ENCODE results near the gene TNNT1.

TNNT1 gene

DNA sequence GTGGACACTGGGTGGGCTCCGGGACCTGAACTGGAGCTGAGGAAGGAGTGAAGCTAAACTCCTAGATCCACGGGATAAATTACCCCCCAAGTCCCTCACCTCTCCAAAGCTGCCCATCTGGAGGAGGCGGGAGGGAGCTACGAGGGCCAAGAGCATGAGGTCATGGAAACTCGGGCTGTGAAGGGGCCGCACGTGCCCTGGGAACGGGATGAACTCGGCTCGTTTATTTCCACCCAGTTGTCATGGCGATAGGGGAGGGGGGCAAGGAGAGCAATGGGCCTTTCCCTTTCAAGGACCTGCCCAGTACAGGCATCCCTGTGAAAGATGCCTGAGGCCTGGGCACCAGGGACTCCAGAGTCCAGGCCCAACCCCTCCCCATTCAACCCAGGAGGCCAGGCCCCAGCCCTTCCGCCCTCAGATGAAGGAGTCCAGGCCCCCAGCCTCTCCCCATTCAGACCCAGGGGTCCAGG, 35.4 kb downstream of the TNNT1 start (continued):
- TF ChIP-seq, protein P1, sequence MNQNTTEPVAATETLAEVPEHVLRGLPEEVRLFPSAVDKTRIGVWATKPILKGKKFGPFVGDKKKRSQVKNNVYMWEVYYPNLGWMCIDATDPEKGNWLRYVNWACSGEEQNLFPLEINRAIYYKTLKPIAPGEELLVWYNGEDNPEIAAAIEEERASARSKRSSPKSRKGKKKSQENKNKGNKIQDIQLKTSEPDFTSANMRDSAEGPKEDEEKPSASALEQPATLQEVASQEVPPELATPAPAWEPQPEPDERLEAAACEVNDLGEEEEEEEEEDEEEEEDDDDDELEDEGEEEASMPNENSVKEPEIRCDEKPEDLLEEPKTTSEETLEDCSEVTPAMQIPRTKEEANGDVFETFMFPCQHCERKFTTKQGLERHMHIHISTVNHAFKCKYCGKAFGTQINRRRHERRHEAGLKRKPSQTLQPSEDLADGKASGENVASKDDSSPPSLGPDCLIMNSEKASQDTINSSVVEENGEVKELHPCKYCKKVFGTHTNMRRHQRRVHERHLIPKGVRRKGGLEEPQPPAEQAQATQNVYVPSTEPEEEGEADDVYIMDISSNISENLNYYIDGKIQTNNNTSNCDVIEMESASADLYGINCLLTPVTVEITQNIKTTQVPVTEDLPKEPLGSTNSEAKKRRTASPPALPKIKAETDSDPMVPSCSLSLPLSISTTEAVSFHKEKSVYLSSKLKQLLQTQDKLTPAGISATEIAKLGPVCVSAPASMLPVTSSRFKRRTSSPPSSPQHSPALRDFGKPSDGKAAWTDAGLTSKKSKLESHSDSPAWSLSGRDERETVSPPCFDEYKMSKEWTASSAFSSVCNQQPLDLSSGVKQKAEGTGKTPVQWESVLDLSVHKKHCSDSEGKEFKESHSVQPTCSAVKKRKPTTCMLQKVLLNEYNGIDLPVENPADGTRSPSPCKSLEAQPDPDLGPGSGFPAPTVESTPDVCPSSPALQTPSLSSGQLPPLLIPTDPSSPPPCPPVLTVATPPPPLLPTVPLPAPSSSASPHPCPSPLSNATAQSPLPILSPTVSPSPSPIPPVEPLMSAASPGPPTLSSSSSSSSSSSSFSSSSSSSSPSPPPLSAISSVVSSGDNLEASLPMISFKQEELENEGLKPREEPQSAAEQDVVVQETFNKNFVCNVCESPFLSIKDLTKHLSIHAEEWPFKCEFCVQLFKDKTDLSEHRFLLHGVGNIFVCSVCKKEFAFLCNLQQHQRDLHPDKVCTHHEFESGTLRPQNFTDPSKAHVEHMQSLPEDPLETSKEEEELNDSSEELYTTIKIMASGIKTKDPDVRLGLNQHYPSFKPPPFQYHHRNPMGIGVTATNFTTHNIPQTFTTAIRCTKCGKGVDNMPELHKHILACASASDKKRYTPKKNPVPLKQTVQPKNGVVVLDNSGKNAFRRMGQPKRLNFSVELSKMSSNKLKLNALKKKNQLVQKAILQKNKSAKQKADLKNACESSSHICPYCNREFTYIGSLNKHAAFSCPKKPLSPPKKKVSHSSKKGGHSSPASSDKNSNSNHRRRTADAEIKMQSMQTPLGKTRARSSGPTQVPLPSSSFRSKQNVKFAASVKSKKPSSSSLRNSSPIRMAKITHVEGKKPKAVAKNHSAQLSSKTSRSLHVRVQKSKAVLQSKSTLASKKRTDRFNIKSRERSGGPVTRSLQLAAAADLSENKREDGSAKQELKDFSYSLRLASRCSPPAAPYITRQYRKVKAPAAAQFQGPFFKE (tag by site-specific recombination; IDR thresholded peaks at IDR 0.05; ENCODE audit: borderline replicate concordance), result no peak
- TF ChIP-seq, protein P2, sequence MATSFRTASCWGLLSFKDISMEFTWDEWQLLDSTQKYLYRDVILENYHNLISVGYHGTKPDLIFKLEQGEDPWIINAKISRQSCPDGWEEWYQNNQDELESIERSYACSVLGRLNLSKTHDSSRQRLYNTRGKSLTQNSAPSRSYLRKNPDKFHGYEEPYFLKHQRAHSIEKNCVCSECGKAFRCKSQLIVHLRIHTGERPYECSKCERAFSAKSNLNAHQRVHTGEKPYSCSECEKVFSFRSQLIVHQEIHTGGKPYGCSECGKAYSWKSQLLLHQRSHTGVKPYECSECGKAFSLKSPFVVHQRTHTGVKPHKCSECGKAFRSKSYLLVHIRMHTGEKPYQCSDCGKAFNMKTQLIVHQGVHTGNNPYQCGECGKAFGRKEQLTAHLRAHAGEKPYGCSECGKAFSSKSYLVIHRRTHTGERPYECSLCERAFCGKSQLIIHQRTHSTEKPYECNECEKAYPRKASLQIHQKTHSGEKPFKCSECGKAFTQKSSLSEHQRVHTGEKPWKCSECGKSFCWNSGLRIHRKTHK (tag by site-specific recombination; IDR thresholded peaks at IDR 0.05), result no peak
- TF ChIP-seq ZNF366 (tag by site-specific recombination; conservative IDR thresholded peaks at IDR 0.05) (peak; percentile 31; the same call in 1 of the 2 replicates), ZNF843 (tag by site-specific recombination; IDR thresholded peaks at IDR 0.05) (no peak), YY1 (tag by site-specific recombination; IDR thresholded peaks at IDR 0.05) (no peak), ZXDB (tag by site-specific recombination; IDR thresholded peaks at IDR 0.05) (peak; percentile 71), ZNF555 (tag by site-specific recombination; conservative IDR thresholded peaks at IDR 0.05) (no peak), ZNF571 (tag by site-specific recombination; IDR thresholded peaks at IDR 0.05) (no peak), ZNF350 (tag by site-specific recombination; IDR thresholded peaks at IDR 0.05) (no peak), ZBTB1 (tag by site-specific recombination; IDR thresholded peaks at IDR 0.05) (no peak), SETDB1 (IDR thresholded peaks at IDR 0.05; ENCODE audit: insufficient read length, low read length) (no peak), KLF9 (tag by site-specific recombination; IDR thresholded peaks at IDR 0.05; ENCODE audit: low read depth) (no peak), HOXC10 (CRISPR knock-in tag; IDR thresholded peaks at IDR 0.05) (no peak), ZNF274 (IDR thresholded peaks at IDR 0.05; ENCODE audit: low read length) (no peak), ZNF274 (tag by site-specific recombination; IDR thresholded peaks at IDR 0.05; ENCODE audit: borderline replicate concordance) (no peak), ZSCAN16 (tag by site-specific recombination; IDR thresholded peaks at IDR 0.05) (no peak)
- TF ChIP-seq, protein P3, sequence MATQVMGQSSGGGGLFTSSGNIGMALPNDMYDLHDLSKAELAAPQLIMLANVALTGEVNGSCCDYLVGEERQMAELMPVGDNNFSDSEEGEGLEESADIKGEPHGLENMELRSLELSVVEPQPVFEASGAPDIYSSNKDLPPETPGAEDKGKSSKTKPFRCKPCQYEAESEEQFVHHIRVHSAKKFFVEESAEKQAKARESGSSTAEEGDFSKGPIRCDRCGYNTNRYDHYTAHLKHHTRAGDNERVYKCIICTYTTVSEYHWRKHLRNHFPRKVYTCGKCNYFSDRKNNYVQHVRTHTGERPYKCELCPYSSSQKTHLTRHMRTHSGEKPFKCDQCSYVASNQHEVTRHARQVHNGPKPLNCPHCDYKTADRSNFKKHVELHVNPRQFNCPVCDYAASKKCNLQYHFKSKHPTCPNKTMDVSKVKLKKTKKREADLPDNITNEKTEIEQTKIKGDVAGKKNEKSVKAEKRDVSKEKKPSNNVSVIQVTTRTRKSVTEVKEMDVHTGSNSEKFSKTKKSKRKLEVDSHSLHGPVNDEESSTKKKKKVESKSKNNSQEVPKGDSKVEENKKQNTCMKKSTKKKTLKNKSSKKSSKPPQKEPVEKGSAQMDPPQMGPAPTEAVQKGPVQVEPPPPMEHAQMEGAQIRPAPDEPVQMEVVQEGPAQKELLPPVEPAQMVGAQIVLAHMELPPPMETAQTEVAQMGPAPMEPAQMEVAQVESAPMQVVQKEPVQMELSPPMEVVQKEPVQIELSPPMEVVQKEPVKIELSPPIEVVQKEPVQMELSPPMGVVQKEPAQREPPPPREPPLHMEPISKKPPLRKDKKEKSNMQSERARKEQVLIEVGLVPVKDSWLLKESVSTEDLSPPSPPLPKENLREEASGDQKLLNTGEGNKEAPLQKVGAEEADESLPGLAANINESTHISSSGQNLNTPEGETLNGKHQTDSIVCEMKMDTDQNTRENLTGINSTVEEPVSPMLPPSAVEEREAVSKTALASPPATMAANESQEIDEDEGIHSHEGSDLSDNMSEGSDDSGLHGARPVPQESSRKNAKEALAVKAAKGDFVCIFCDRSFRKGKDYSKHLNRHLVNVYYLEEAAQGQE (tag by site-specific recombination; IDR thresholded peaks at IDR 0.05), result no peak
- TF ChIP-seq, protein P4, sequence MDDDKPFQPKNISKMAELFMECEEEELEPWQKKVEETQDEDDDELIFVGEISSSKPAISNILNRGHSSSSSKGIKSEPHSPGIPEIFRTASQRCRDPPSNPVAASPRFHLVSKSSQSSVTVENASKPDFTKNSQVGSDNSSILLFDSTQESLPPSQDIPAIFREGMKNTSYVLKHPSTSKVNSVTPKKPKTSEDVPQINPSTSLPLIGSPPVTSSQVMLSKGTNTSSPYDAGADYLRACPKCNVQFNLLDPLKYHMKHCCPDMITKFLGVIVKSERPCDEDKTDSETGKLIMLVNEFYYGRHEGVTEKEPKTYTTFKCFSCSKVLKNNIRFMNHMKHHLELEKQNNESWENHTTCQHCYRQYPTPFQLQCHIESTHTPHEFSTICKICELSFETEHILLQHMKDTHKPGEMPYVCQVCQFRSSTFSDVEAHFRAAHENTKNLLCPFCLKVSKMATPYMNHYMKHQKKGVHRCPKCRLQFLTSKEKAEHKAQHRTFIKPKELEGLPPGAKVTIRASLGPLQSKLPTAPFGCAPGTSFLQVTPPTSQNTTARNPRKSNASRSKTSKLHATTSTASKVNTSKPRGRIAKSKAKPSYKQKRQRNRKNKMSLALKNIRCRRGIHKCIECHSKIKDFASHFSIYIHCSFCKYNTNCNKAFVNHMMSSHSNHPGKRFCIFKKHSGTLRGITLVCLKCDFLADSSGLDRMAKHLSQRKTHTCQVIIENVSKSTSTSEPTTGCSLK (tag by site-specific recombination; IDR thresholded peaks at IDR 0.05), result no peak
- TF ChIP-seq, protein P5, sequence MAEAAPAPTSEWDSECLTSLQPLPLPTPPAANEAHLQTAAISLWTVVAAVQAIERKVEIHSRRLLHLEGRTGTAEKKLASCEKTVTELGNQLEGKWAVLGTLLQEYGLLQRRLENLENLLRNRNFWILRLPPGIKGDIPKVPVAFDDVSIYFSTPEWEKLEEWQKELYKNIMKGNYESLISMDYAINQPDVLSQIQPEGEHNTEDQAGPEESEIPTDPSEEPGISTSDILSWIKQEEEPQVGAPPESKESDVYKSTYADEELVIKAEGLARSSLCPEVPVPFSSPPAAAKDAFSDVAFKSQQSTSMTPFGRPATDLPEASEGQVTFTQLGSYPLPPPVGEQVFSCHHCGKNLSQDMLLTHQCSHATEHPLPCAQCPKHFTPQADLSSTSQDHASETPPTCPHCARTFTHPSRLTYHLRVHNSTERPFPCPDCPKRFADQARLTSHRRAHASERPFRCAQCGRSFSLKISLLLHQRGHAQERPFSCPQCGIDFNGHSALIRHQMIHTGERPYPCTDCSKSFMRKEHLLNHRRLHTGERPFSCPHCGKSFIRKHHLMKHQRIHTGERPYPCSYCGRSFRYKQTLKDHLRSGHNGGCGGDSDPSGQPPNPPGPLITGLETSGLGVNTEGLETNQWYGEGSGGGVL (tag by site-specific recombination; IDR thresholded peaks at IDR 0.05), result peak; percentile 87
- TF ChIP-seq, protein P6, sequence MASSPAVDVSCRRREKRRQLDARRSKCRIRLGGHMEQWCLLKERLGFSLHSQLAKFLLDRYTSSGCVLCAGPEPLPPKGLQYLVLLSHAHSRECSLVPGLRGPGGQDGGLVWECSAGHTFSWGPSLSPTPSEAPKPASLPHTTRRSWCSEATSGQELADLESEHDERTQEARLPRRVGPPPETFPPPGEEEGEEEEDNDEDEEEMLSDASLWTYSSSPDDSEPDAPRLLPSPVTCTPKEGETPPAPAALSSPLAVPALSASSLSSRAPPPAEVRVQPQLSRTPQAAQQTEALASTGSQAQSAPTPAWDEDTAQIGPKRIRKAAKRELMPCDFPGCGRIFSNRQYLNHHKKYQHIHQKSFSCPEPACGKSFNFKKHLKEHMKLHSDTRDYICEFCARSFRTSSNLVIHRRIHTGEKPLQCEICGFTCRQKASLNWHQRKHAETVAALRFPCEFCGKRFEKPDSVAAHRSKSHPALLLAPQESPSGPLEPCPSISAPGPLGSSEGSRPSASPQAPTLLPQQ (tag by site-specific recombination; IDR thresholded peaks at IDR 0.05), result peak; percentile 68
- TF ChIP-seq, protein P7, sequence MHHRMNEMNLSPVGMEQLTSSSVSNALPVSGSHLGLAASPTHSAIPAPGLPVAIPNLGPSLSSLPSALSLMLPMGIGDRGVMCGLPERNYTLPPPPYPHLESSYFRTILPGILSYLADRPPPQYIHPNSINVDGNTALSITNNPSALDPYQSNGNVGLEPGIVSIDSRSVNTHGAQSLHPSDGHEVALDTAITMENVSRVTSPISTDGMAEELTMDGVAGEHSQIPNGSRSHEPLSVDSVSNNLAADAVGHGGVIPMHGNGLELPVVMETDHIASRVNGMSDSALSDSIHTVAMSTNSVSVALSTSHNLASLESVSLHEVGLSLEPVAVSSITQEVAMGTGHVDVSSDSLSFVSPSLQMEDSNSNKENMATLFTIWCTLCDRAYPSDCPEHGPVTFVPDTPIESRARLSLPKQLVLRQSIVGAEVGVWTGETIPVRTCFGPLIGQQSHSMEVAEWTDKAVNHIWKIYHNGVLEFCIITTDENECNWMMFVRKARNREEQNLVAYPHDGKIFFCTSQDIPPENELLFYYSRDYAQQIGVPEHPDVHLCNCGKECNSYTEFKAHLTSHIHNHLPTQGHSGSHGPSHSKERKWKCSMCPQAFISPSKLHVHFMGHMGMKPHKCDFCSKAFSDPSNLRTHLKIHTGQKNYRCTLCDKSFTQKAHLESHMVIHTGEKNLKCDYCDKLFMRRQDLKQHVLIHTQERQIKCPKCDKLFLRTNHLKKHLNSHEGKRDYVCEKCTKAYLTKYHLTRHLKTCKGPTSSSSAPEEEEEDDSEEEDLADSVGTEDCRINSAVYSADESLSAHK (tag by site-specific recombination; IDR thresholded peaks at IDR 0.05), result no peak
